Kidney capillary endothelial cell (primary cell): ENCODE results near the gene COP1.
A peak's percentile ranks its signal among the peaks of the same experiment; 100 is the strongest.
"Not testable (repeated sequence)": the region's sequence is repeated elsewhere in the genome, so short reads cannot be mapped to it uniquely, and the experiment has no call there.

Source experiments
- DNase-seq: peaks from one replicate; pipeline ENCODE4 v3.0.0-alpha.2; 2018; ENCODE audit warnings: low spot score

Gene COP1

GRCh38 chr1:176033474-176033873 is 173.6 kb downstream of the COP1 start:
- DNase-seq = no peak

GRCh38 chr1:176032040-176032645 is 174.9 kb downstream of the COP1 start:
- DNase-seq = no peak

- no peak for DNase-seq
Measured at GRCh38 chr1:176029609-176030008, 177.5 kb downstream of the COP1 start.

GRCh38 chr1:176029155-176029554 is 177.9 kb downstream of the COP1 start:
- DNase-seq = no peak

- DNase-seq = not testable (repeated sequence)
Measured at GRCh38 chr1:176027934-176028333, 179.2 kb downstream of the COP1 start.

GRCh38 chr1:176022574-176022973 is 184.5 kb downstream of the COP1 start:
- no peak for DNase-seq

GRCh38 chr1:176017722-176018121 is 189.4 kb downstream of the COP1 start:
- DNase-seq = no peak

GRCh38 chr1:176009951-176010350 is 197.1 kb downstream of the COP1 start:
- no peak for DNase-seq

GRCh38 chr1:176007756-176008389 is 199.2 kb downstream of the COP1 start:
- DNase-seq = not testable (repeated sequence)

GRCh38 chr1:175994660-175995059 is 212.4 kb downstream of the COP1 start:
- not testable (repeated sequence) for DNase-seq

- DNase-seq = not testable (repeated sequence)
Measured at GRCh38 chr1:175992825-175993224, 214.3 kb downstream of the COP1 start.

- DNase-seq = not testable (repeated sequence)
Measured at GRCh38 chr1:175992202-175992601, 214.9 kb downstream of the COP1 start.

GRCh38 chr1:175984813-175985212 is 222.3 kb downstream of the COP1 start:
- DNase-seq = no peak

GRCh38 chr1:175984057-175984812 is 222.9 kb downstream of the COP1 start:
- DNase-seq = no peak

- not testable (repeated sequence) for DNase-seq
Measured at GRCh38 chr1:175983363-175983762, 223.7 kb downstream of the COP1 start.

- no peak for DNase-seq
Measured at GRCh38 chr1:175981128-175981527, 226.0 kb downstream of the COP1 start.

GRCh38 chr1:175978926-175979325 is 228.2 kb downstream of the COP1 start:
- DNase-seq = no peak

GRCh38 chr1:175978476-175978875 is 228.6 kb downstream of the COP1 start:
- no peak for DNase-seq

- DNase-seq = peak; percentile 23
Measured at GRCh38 chr1:175976865-175977642, 230.0 kb downstream of the COP1 start.

- DNase-seq = no peak
Measured at GRCh38 chr1:175969231-175969630, 237.9 kb downstream of the COP1 start.

GRCh38 chr1:175968486-175969172 is 238.5 kb downstream of the COP1 start:
- no peak for DNase-seq

- no peak for DNase-seq
Measured at GRCh38 chr1:175963740-175964139, 243.3 kb downstream of the COP1 start.
